ENCODE results near the gene TNFSF4.

TNFSF4 gene

DNA sequence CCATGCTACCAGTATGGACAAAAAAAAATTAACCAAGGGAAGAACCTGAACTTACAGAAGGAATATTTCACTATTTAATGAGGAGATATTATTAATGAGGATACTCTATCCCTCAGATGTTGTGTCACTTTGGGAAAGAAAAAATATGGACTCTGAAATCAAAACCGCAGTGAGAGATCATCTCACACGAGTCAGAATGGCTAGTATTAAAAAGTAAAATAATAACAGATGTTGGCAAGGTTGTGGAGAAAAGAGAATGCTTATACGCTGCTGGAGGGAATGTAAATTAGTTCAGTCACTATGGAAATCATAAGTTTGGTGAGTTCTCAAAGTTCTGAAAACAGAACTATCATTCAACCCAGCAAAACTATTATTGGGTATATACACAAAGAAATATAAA lies 30.9 kb downstream of the TNFSF4 start:
- TF ChIP-seq, protein P1, sequence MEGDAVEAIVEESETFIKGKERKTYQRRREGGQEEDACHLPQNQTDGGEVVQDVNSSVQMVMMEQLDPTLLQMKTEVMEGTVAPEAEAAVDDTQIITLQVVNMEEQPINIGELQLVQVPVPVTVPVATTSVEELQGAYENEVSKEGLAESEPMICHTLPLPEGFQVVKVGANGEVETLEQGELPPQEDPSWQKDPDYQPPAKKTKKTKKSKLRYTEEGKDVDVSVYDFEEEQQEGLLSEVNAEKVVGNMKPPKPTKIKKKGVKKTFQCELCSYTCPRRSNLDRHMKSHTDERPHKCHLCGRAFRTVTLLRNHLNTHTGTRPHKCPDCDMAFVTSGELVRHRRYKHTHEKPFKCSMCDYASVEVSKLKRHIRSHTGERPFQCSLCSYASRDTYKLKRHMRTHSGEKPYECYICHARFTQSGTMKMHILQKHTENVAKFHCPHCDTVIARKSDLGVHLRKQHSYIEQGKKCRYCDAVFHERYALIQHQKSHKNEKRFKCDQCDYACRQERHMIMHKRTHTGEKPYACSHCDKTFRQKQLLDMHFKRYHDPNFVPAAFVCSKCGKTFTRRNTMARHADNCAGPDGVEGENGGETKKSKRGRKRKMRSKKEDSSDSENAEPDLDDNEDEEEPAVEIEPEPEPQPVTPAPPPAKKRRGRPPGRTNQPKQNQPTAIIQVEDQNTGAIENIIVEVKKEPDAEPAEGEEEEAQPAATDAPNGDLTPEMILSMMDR (IDR thresholded peaks at IDR 0.05; ENCODE audit: poor library complexity, severe bottlenecking) = no peak
- DNase-seq (ENCODE audit: low spot score) (no peak), ATAC-seq (ENCODE audit: low read depth) (no peak)
- Histone ChIP-seq H3K27me3 (ENCODE audit: insufficient read depth, poor library complexity, severe bottlenecking) (no peaks in the 10 kb centered on the region), H3K4me3 (ENCODE audit: severe bottlenecking) (no peak overlapping the region), H3K36me3 (ENCODE audit: low read depth) (no peaks in the 10 kb centered on the region), H3K4me1 (ENCODE audit: insufficient read depth, poor library complexity, severe bottlenecking) (no peaks in the 10 kb centered on the region), H3K27ac (ENCODE audit: poor library complexity, severe bottlenecking) (no peak overlapping the region), H3K9me3 (ENCODE audit: severe bottlenecking) (no peaks in the 10 kb centered on the region)

DNA sequence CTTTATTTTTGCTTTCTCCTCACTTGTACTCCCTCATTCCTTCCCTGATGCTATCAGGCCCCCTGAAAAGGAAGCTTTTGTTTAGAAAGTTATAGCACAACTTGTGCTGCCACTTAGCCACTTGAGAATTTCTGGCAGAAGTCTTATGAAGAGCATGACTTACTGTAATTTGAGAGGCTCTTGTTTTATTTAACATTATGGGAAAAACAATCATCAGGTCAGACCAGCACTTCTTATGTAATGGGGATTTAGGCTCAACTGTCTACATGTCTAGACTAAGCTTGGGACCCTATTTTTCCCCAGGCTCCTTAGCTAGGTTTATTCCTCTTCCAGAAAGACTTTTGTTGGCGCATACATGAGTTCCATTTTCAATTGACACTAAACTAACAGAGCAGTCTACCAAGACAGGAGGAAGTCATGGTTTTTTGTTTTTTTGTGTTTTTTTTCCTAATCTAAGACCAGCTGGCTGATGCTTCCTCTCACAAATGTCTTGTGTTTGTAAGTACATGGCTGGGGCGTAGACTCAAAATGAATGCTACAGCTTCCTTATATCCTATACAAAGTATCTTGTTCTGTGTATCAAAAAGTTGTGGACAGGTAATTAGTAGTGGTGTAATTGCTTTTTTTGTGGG lies 31.5 kb downstream of the TNFSF4 start:
- Histone ChIP-seq H3K27ac (ENCODE audit: poor library complexity, severe bottlenecking) (no peak overlapping the region), H3K27me3 (ENCODE audit: insufficient read depth, poor library complexity, severe bottlenecking) (no peaks in the 10 kb centered on the region), H3K9me3 (ENCODE audit: severe bottlenecking) (no peaks in the 10 kb centered on the region), H3K4me1 (ENCODE audit: insufficient read depth, poor library complexity, severe bottlenecking) (no peaks in the 10 kb centered on the region), H3K4me3 (ENCODE audit: severe bottlenecking) (no peak overlapping the region), H3K36me3 (ENCODE audit: low read depth) (no peaks in the 10 kb centered on the region)
- TF ChIP-seq, protein P1 (IDR thresholded peaks at IDR 0.05; ENCODE audit: poor library complexity, severe bottlenecking) = no peak
- ATAC-seq (ENCODE audit: low read depth) (no peak), DNase-seq (ENCODE audit: low spot score) (no peak)

DNA sequence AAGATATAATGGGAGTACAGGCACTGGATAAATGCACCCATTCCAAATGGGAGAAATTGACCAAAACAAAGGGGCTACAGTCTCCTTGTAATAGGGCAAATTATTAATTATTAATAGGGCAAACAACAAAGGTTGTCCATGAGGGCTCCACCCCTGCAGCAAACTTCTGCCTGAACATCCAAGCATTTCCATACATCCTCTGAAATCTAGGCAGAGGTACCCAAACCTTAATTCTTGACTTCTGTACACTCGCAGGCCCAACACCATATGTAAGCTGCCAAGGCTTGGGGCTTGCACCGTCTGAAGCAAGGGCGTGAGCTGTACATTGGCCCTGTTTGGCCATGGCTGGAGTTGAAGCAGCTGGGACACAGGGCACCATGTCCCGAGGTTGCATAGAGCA lies 33.7 kb downstream of the TNFSF4 start:
- TF ChIP-seq, protein P1 (IDR thresholded peaks at IDR 0.05; ENCODE audit: poor library complexity, severe bottlenecking) = no peak
- Histone ChIP-seq H3K27me3 (ENCODE audit: insufficient read depth, poor library complexity, severe bottlenecking) (no peaks in the 10 kb centered on the region), H3K4me1 (ENCODE audit: insufficient read depth, poor library complexity, severe bottlenecking) (no peaks in the 10 kb centered on the region), H3K9me3 (ENCODE audit: severe bottlenecking) (peaks cover 3% of the 10 kb centered on the region), H3K36me3 (ENCODE audit: low read depth) (no peaks in the 10 kb centered on the region), H3K4me3 (ENCODE audit: severe bottlenecking) (no peak overlapping the region), H3K27ac (ENCODE audit: poor library complexity, severe bottlenecking) (no peak overlapping the region)
- DNase-seq (ENCODE audit: low spot score) = no peak
- ATAC-seq (ENCODE audit: low read depth) = no peak

DNA sequence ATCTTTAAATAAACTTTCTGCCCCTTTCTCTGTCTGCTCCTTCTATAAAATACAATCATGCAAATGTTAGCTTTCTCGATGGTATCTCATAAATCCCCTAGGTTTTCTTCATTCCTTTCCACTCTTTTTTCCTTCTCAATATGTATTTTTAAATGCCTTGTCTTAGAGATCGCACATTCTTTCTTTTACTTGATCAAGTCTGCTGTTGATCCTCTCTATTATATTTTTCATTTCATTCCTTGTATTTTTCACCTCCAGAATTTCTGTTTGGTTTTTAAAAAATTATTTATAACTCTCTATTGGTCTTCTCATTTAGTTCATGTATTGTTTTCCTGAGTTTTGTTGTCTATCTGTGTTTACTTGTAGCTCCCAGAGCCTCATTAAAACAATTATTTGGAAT lies 36.0 kb downstream of the TNFSF4 start:
- no peak for ATAC-seq (ENCODE audit: low read depth)
- Histone ChIP-seq H3K27me3 (ENCODE audit: insufficient read depth, poor library complexity, severe bottlenecking) (no peaks in the 10 kb centered on the region), H3K9me3 (ENCODE audit: severe bottlenecking) (peaks cover 3% of the 10 kb centered on the region), H3K4me3 (ENCODE audit: severe bottlenecking) (no peak overlapping the region), H3K27ac (ENCODE audit: poor library complexity, severe bottlenecking) (no peak overlapping the region), H3K4me1 (ENCODE audit: insufficient read depth, poor library complexity, severe bottlenecking) (no peaks in the 10 kb centered on the region), H3K36me3 (ENCODE audit: low read depth) (no peaks in the 10 kb centered on the region)
- no peak for DNase-seq (ENCODE audit: low spot score)
- TF ChIP-seq, protein P1 (IDR thresholded peaks at IDR 0.05; ENCODE audit: poor library complexity, severe bottlenecking) = no peak

DNA sequence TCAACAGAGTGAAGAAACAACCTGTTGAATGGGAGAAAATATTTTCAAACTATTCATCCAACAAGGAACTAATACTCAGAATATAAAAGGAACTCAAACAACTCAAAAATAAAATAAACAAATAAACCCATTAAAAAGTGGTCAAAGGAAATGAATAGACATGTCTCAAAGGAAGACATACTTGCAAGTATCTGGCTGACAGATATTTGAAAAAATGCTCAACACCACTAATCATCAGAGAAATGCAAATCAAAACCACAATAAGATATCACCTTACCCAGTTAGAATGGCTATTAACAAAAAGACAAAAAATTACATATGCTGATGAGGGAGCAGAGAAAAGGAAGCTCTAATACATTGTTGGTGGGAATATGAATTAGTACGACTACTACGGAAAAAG lies 38.2 kb downstream of the TNFSF4 start:
- DNase-seq (ENCODE audit: low spot score) = no peak
- H3K9me3 ChIP-seq (ENCODE audit: severe bottlenecking) = peaks cover 3% of the 10 kb centered on the region
- H3K4me3 ChIP-seq (ENCODE audit: severe bottlenecking) = no peak overlapping the region
- H3K36me3 ChIP-seq (ENCODE audit: low read depth) = no peaks in the 10 kb centered on the region
- H3K4me1 ChIP-seq (ENCODE audit: insufficient read depth, poor library complexity, severe bottlenecking) = no peaks in the 10 kb centered on the region
- TF ChIP-seq, protein P1 (IDR thresholded peaks at IDR 0.05; ENCODE audit: poor library complexity, severe bottlenecking) = no peak
- no peak for ATAC-seq (ENCODE audit: low read depth)
- H3K27ac ChIP-seq (ENCODE audit: poor library complexity, severe bottlenecking) = no peak overlapping the region
- no peaks in the 10 kb centered on the region for H3K27me3 ChIP-seq (ENCODE audit: insufficient read depth, poor library complexity, severe bottlenecking)
